Peyer's patch (tissue), 4 donors: Measurements from ENCODE around the gene SCGB1C1. TPM values are rescaled to one million over a fixed set of nuclear protein-coding genes. Genes with fewer than 3 reads are reported as not detected.

Experiments used
- DNase-seq, 3 donors: peaks; one replicate each; pipeline ENCODE4 v3.0.0-alpha.2; 2017 to 2019
- H3K27ac ChIP-seq, 4 donors: fragments of 200-600 bp; sonication (generic); one replicate each; pipeline ENCODE4 v1.5.1; 2016 to 2019
- H3K27me3 ChIP-seq, 2 donors: fragments of 200-600 bp; sonication (generic); one replicate each; pipeline ENCODE4 v1.5.1; 2019
- H3K36me3 ChIP-seq, 3 donors: fragments of 200-600 bp; sonication (generic); one replicate each; pipeline ENCODE4 v1.5.1; 2016 to 2019
- H3K4me1 ChIP-seq, 4 donors: fragments of 200-600 bp; sonication (generic); one replicate each; pipeline ENCODE4 v1.5.1; 2016 to 2019
- H3K4me3 ChIP-seq, 4 donors: fragments of 200-600 bp; sonication (generic); 1 replicate in 3 of 4; 2 replicates in 1 of 4; pipeline ENCODE4 v1.5.1; 2016 to 2019; ENCODE audit warnings: mild to moderate bottlenecking in 1 of 4
- H3K9me3 ChIP-seq, 4 donors: fragments of 200-600 bp; sonication (generic); one replicate each; pipeline ENCODE4 v1.5.1; 2016 to 2019; ENCODE audit warnings: mild to moderate bottlenecking in 1 of 4
- POLR2A ChIP-seq, 2 donors: fragments of 450-650 bp; IDR thresholded peaks; one replicate each; pipeline ENCODE4 v1.5.1; 2017; ENCODE audit warnings: antibody characterized with exemption in 2 of 2, mild to moderate bottlenecking in 2 of 2, moderate library complexity in 2 of 2
- total RNA-seq, 4 donors: library from RNA; depleted of rRNA; stranded (reverse); fragments of >200 nt; gene quantifications; one replicate each; pipeline ENCODE4 v1.1.0, GENCODE V29; 2016
- TF ChIP-seq, protein P1 (sequence below), 6 experiments: fragments of 450-650 bp in 4 of 6; fragments of 200-600 bp in 2 of 6; sonication (generic) in 1 of 6; IDR thresholded peaks; one replicate each; pipeline ENCODE4 v1.5.1; 2017 to 2019; ENCODE audit warnings: antibody characterized with exemption in 6 of 6, mild to moderate bottlenecking in 3 of 6, moderate library complexity in 1 of 6

SCGB1C1 gene
- total RNA-seq, 4 donors from 2014 or later = not detected

DNA sequence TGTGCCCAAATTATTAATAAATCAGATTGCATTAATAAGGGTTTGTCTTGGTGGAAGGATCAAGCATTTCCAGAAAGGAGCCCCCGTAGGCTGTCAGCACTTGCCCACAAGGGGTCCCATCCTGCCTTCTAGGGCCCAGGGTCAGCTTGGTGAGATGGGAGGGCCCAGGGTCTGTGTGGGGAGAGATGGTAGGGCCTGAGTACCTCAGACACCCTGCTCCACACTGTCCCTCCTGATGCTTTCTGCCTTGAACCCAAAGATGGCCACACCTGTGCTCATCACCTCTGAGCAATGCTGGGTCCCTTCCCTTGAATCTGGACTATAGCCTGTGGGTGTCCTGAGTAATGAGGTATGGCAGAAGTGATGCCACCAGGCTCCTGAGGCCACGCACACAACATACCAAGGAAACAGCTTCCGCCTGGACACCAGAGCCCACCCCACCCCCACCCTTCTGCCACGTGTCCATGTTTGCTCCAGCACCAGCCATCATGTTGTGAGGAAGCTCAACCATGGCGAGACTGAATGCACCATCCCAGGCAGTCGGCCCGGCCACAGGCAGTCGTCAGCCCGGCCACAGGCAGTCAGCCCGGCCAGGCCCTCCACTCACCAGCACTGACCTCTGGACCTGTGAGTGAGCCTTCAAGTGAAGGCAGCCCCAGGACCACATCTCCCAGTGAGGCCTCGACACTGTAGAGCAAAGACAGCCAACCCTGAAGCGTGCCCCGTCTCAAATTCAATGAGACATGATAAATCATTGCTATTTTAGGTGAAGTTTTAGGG, 7.5 kb downstream of the SCGB1C1 start:
- TF ChIP-seq, protein P1, sequence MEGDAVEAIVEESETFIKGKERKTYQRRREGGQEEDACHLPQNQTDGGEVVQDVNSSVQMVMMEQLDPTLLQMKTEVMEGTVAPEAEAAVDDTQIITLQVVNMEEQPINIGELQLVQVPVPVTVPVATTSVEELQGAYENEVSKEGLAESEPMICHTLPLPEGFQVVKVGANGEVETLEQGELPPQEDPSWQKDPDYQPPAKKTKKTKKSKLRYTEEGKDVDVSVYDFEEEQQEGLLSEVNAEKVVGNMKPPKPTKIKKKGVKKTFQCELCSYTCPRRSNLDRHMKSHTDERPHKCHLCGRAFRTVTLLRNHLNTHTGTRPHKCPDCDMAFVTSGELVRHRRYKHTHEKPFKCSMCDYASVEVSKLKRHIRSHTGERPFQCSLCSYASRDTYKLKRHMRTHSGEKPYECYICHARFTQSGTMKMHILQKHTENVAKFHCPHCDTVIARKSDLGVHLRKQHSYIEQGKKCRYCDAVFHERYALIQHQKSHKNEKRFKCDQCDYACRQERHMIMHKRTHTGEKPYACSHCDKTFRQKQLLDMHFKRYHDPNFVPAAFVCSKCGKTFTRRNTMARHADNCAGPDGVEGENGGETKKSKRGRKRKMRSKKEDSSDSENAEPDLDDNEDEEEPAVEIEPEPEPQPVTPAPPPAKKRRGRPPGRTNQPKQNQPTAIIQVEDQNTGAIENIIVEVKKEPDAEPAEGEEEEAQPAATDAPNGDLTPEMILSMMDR (IDR thresholded peaks at IDR 0.05) = no peak
- TF ChIP-seq POLR2A (IDR thresholded peaks at IDR 0.05) = no peak
- Histone ChIP-seq H3K27ac (no peak overlapping the region), H3K4me3 (no peak overlapping the region), H3K4me1 (peaks cover 0 to 16% (median 1%) of the 10 kb centered on the region in 4 donors), H3K9me3 (no peaks in the 10 kb centered on the region), H3K36me3 (peaks cover 0 to 28% (median 0%) of the 10 kb centered on the region in 3 donors), H3K27me3 (no peaks in the 10 kb centered on the region)
- DNase-seq = peak; percentile 9 to 46 (median 39)

DNA sequence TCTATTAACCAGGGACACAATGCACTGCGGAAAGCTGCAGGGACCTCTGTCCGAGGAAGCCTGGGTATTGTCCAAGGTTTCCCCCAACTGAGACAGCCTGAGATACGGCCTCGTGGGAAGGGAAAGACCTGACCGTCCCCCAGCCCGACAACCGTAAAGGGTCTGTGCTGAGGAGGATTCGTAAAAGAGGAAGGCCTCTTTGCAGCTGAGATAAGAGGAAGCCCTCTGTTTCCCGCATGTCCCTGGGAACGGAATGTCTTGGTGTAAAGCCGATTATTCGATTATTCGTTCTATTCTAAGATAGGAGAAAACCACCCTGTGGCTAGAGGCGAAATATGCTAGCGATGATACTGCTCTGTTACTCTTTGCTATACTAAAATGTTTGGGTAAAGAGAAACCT, 9.1 kb downstream of the SCGB1C1 start:
- Histone ChIP-seq H3K4me3 (no peak overlapping the region), H3K9me3 (no peaks in the 10 kb centered on the region), H3K36me3 (peaks cover 0 to 30% (median 0%) of the 10 kb centered on the region in 3 donors), H3K27ac (no peak overlapping the region), H3K27me3 (no peaks in the 10 kb centered on the region), H3K4me1 (peaks cover 0 to 27% (median 11%) of the 10 kb centered on the region in 4 donors)
- peak in 1 of 3 donors; percentile 41 for DNase-seq
- TF ChIP-seq, protein P1 (IDR thresholded peaks at IDR 0.05) = no peak
- no peak for TF ChIP-seq POLR2A (IDR thresholded peaks at IDR 0.05)

DNA sequence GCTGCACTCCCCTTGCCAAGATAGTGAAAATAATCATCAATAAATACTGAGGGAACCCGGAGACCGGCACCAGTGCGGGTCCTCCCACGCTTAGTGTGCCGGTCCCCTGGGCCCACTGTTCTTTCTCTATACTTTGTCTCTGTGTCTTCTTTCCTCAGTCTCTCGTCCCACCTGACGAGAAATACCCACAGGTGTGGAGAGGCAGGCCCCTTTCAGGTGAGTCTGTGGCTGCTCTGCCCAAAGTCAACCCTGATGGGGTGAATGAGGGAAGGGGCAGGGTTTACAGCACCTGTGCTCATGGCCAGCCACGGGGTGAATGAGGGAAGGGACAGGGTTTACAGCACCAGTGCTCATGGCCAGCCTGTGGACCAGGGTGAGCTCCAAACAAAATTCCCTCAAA, 9.6 kb downstream of the SCGB1C1 start:
- Histone ChIP-seq H3K9me3 (no peaks in the 10 kb centered on the region), H3K27me3 (no peaks in the 10 kb centered on the region), H3K4me1 (peaks cover 0 to 27% (median 11%) of the 10 kb centered on the region in 4 donors), H3K27ac (peak overlapping the region in 1 of 4 donors; percentile 14), H3K4me3 (no peak overlapping the region), H3K36me3 (peaks cover 0 to 30% (median 0%) of the 10 kb centered on the region in 3 donors)
- no peak for TF ChIP-seq POLR2A (IDR thresholded peaks at IDR 0.05)
- TF ChIP-seq, protein P1 (IDR thresholded peaks at IDR 0.05) = no peak
- peak in 2 of 3 donors; percentile 12 to 43 for DNase-seq

DNA sequence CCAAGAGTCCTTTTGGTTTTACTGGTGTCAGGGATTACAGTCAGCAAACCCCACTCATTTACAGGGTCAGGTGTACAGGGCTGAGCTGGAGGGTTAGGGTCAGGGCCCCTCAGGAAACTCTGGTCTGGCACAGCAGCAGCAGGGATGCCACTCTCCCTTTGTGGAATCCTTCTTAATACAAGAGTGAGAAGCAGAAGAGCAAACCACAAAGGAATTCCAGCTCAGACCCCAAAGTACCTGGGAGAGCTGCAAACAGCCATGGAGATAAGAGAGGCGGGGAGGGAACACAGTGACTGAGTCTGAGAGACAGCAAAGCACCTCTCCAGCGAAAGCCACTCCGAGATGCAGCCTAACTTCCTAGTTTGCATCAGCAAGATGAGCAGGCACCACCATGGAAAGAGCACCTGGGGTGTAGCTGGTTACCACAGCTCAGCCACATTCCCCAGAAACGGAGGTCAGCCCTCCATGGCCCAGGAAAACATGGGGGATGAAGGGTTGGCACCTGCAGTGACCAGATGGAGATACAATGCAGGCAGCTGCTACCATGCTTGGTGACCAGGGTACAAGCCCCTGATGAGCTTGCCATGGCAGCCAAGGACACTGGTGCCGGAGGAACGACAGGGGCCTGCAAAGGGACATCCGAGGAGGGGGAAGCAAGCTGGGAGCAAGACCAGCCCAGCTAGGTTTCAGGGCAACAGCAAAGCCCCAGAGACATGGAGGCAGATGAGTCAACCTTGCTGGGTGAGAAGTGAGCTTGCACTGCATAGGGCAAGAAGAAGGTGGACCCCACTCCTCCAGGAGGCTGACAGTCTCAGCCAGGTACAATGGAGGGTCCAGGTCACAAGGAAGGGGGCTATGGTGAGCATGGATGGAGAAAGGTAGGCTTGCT, 10.4 kb downstream of the SCGB1C1 start:
- Histone ChIP-seq H3K9me3 (no peaks in the 10 kb centered on the region), H3K27ac (no peak overlapping the region), H3K27me3 (no peaks in the 10 kb centered on the region), H3K4me1 (peaks cover 0 to 27% (median 11%) of the 10 kb centered on the region in 4 donors), H3K4me3 (no peak overlapping the region), H3K36me3 (peaks cover 0 to 30% (median 0%) of the 10 kb centered on the region in 3 donors)
- TF ChIP-seq, protein P1 (IDR thresholded peaks at IDR 0.05) = no peak
- no peak for TF ChIP-seq POLR2A (IDR thresholded peaks at IDR 0.05)
- peak in 2 of 3 donors; percentile 36 to 40 for DNase-seq

DNA sequence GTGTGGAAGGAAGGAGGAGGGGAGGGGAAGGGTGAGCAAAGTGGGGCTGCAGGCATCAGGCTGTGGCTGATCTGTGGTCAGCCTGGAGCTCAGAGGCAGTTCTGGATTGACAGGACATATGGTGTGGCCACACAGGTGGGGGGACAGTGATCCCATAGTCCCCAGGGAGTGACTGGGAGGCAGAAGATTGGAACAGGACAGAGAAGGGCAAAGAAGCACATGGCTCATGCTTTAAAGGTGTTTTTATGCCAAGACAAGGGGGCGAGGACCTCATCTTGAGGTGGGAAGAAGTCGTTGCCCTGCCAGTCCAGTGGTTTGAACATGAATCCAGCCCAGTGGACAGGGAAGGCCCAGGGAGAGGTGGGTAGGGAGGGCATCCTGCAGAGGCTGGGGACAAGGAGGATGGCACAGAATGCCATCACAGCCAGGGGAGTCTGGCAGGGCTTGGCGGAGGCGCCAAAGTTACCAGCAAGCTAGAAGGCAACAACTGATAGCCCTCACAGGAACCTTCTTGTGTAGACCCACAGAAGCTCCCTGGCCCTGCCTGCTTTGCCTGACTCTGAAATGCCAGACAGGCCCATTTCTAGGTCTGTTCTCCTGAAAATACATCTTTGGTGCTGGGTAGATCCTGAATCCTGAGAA, 11.2 kb downstream of the SCGB1C1 start:
- H3K36me3 ChIP-seq = peaks cover 0 to 30% (median 0%) of the 10 kb centered on the region in 3 donors
- H3K27ac ChIP-seq = no peak overlapping the region
- no peak for TF ChIP-seq POLR2A (IDR thresholded peaks at IDR 0.05)
- TF ChIP-seq, protein P1 (IDR thresholded peaks at IDR 0.05) = no peak
- no peak overlapping the region for H3K4me3 ChIP-seq
- no peaks in the 10 kb centered on the region for H3K9me3 ChIP-seq
- peaks cover 0 to 27% (median 12%) of the 10 kb centered on the region in 4 donors for H3K4me1 ChIP-seq
- no peaks in the 10 kb centered on the region for H3K27me3 ChIP-seq
- peak in 1 of 3 donors; percentile 36 for DNase-seq
